HK-2 (cell line): ENCODE measurements around the gene SLC38A10.
A peak's percentile ranks its signal among the peaks of the same experiment; 100 is the strongest.
"Not testable (repeated sequence)": the region's sequence is repeated elsewhere in the genome, so short reads cannot be mapped to it uniquely, and the experiment has no call there.

Source experiments
- DNase-seq: peaks from one replicate; pipeline ENCODE4 v3.0.0-alpha.2; 2018; ENCODE audit not compliant: unreplicated experiment

The SLC38A10 gene

GRCh38 chr17:81230043-81230820 is 64.9 kb downstream of the SLC38A10 start:
- no peak for DNase-seq

GRCh38 chr17:81229666-81229920 is 65.5 kb downstream of the SLC38A10 start:
- no peak for DNase-seq

- DNase-seq = no peak
Measured at GRCh38 chr17:81228834-81229665, 66.1 kb downstream of the SLC38A10 start.

GRCh38 chr17:81228420-81228819 is 66.7 kb downstream of the SLC38A10 start:
- DNase-seq = no peak

GRCh38 chr17:81227630-81228029 is 67.5 kb downstream of the SLC38A10 start:
- not testable (repeated sequence) for DNase-seq

- no peak for DNase-seq
Measured at GRCh38 chr17:81223762-81224130, 71.4 kb downstream of the SLC38A10 start.

- DNase-seq = peak; percentile 100
Measured at GRCh38 chr17:81222906-81223761, 72.0 kb downstream of the SLC38A10 start, which contains the start of gene CEP131. Gene CEP131, minus strand, starts transcription at chr17:81222965. Its CDS starts 2,909 bp downstream, at chr17:81220056.

- no peak for DNase-seq
Measured at GRCh38 chr17:81222620-81222905, 72.5 kb downstream of the SLC38A10 start.

GRCh38 chr17:81221842-81222619 is 73.1 kb downstream of the SLC38A10 start:
- DNase-seq = no peak

GRCh38 chr17:81221371-81221841 is 73.7 kb downstream of the SLC38A10 start:
- no peak for DNase-seq

GRCh38 chr17:81219476-81220180 is 75.5 kb downstream of the SLC38A10 start:
- no peak for DNase-seq

- DNase-seq = no peak
Measured at GRCh38 chr17:81218991-81219390, 76.1 kb downstream of the SLC38A10 start.

- DNase-seq = no peak
Measured at GRCh38 chr17:81218459-81218858, 76.6 kb downstream of the SLC38A10 start.

GRCh38 chr17:81217491-81217890 is 77.6 kb downstream of the SLC38A10 start:
- no peak for DNase-seq

GRCh38 chr17:81213978-81214377 is 81.1 kb downstream of the SLC38A10 start:
- DNase-seq = no peak

- DNase-seq = no peak
Measured at GRCh38 chr17:81212365-81212764, 82.7 kb downstream of the SLC38A10 start.

- DNase-seq = no peak
Measured at GRCh38 chr17:81210868-81211267, 84.2 kb downstream of the SLC38A10 start.

GRCh38 chr17:81210466-81210865 is 84.6 kb downstream of the SLC38A10 start:
- DNase-seq = no peak

GRCh38 chr17:81209141-81209540 is 86.0 kb downstream of the SLC38A10 start:
- DNase-seq = no peak

- DNase-seq = no peak
Measured at GRCh38 chr17:81208651-81209050, 86.5 kb downstream of the SLC38A10 start.
